AG04449 (cell line): ENCODE data around the gene FSD1L.

Experiments
- CTCF ChIA-PET: fragments of 350-600 bp; formaldehyde crosslinking; extraction: SDS; loops from one replicate; lab custom pipeline; 2021; ENCODE audit warnings: antibody characterized with exemption; lab: Yijun Ruan, JAX
- POLR2A ChIA-PET: fragments of 400-600, 350-600 bp; formaldehyde crosslinking; extraction: SDS; loops from one replicate; lab custom pipeline; 2020; ENCODE audit warnings: antibody characterized with exemption, inconsistent platforms; lab: Yijun Ruan, JAX
- DNase-seq: peaks from one replicate; pipeline ENCODE4 v3.0.0-alpha.2; 2010; ENCODE audit warnings: low read depth, low spot score
- H3K4me3 ChIP-seq: 2 replicates; pipeline ENCODE4 v1.5.1; 2011; ENCODE audit warnings: low read depth, mild to moderate bottlenecking, control low read depth, low read length
- CTCF ChIP-seq: IDR thresholded peaks from one replicate; pipeline ENCODE4 v1.5.1; 2011; ENCODE audit warnings: mild to moderate bottlenecking, moderate library complexity, low read length, control low read depth, inconsistent platforms; ENCODE audit not compliant: insufficient read depth; ENCODE audit errors: missing control alignments

Gene FSD1L

GRCh38 chr9:105479846-105480245 is 32.0 kb downstream of the FSD1L start:
- ChIA-PET POLR2A (no interaction called here), CTCF (interaction anchor here (1.9 kb wide), 1 partner anchor 20 kb away, joined by 4 read pairs; no protein-coding TSS in a partner anchor)
- no peak for TF ChIP-seq CTCF
- DNase-seq = no peak
- H3K4me3 ChIP-seq = no peak overlapping the region

GRCh38 chr9:105483618-105484017 is 35.8 kb downstream of the FSD1L start:
- ChIA-PET CTCF (interaction anchor here (1.2 to 1.8 kb wide), 2 partner anchors 11 to 58 kb away, joined by 3 to 5 read pairs; no protein-coding TSS in a partner anchor), POLR2A (no interaction called here)

GRCh38 chr9:105484226-105484625 is 36.4 kb downstream of the FSD1L start:
- no peak overlapping the region for H3K4me3 ChIP-seq
- no peak for DNase-seq
- ChIA-PET CTCF (no interaction called here), POLR2A (no interaction called here)
- TF ChIP-seq CTCF = no peak

More at GRCh38 chr9:105483618-105484017, 35.8 kb downstream of the FSD1L start:
- no peak overlapping the region for H3K4me3 ChIP-seq
- TF ChIP-seq CTCF = no peak
- no peak for DNase-seq

- POLR2A ChIA-PET = no interaction called here
- no peak overlapping the region for H3K4me3 ChIP-seq
- CTCF ChIA-PET = no interaction called here
- no peak for TF ChIP-seq CTCF
- DNase-seq = no peak
Measured at GRCh38 chr9:105485131-105485530, 37.3 kb downstream of the FSD1L start.

GRCh38 chr9:105496826-105497225 is 49.0 kb downstream of the FSD1L start:
- no peak for DNase-seq
- TF ChIP-seq CTCF = no peak
- ChIA-PET CTCF (no interaction called here), POLR2A (no interaction called here)
- H3K4me3 ChIP-seq = no peak overlapping the region

GRCh38 chr9:105497704-105498103 is 49.9 kb downstream of the FSD1L start:
- DNase-seq = no peak
- no peak for TF ChIP-seq CTCF
- ChIA-PET CTCF (interaction anchor here (0.9 to 1.6 kb wide), 2 partner anchors 14 to 23 kb away, joined by 3 to 7 read pairs; no protein-coding TSS in a partner anchor), POLR2A (no interaction called here)
- no peak overlapping the region for H3K4me3 ChIP-seq
